ENCODE data around the gene OBSL1.

OBSL1 gene

DNA sequence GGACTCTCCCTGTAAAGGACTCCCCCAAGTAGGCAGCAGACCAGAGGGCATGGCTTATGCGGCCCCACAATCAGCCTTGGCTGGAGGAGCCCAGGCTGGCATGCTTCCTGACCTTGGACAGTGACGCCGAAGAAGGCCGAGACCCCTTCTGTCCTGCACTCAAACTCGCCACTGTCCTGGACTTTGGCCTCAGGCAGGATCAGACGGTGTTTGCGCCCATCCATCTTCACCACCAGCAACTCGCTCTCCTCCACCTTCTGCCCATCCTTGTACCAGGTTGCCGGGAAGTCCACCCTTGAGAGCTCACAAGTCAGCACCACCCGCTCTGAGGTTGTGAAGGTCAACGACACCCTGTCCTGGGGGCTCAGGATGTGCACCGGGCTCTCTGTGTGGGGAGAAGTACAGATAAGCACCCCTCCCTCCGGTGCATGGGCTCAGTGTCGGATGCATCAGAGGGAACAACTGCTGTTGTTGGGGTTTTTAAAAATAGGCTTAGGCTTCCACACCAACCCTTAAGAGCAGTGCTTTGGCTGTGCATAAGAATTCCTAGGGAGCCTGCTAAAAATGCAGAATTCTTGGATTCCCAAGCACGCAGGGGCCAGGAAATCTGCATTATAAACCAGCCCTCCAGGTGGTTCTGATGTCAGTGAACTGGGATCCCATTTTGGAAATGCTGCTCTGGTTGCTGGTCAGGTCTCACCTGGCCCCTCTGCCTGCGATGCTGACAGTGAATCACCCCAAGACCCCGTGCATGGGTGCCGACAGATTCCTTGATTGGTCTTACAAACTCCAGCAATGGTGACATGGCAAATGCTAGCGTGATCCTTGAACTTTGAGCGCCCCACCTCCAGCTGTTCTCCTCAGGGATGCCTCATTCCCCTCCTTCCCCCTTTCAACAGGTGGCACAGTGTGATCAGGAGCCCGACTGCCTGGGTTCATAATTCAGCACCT is 5.9 kb downstream of the OBSL1 start:
- no peak for DNase-seq

GRCh38 chr2:219563271-219563928 is 7.9 kb downstream of the OBSL1 start:
- no peak for DNase-seq

DNA sequence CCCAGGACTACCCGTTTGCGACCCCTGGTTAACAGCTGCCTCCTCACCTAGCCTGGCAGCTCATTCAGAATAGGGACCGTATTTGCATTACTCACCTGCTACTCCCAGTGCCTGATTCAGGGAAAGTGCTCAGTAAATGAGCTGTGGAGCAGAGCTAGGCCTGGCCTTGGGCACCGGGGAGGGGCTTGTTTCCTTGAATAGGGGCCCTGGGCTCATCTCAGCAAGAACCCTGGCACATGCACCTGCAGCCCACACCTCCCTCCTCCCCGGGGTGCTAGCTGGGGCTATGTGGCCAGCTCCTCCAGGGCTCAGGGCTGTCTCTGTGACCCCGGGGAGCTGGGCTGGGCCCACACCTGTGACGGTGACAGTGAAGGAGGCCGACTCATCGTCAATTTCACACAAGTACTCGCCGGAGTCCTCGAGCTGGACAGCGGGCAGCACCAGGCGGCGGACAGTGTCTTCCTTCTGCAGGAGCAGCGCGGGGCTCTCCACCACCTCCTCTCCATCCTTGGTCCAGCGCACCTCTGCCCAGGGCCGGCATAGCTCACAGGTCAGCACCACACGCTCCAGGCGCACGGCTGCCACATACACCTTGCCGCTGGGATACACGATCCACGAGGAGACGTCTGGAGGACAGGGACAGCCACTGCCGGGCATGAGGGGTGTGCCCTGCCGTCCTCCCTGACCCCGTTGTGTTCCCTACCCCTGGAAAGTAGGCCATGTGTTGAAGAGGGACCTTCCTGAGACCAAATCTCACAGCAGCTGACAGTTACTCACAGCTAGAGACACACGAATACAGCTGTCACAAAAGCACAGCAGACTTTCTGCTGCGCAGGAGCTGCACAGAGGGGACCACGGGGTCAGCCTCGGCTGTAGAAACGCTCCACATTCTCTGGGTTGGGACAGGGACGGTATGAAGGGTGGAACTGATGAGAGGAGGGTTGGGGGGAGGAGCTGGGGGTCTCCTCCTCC is 9.0 kb downstream of the OBSL1 start:
- no peak for DNase-seq

DNA sequence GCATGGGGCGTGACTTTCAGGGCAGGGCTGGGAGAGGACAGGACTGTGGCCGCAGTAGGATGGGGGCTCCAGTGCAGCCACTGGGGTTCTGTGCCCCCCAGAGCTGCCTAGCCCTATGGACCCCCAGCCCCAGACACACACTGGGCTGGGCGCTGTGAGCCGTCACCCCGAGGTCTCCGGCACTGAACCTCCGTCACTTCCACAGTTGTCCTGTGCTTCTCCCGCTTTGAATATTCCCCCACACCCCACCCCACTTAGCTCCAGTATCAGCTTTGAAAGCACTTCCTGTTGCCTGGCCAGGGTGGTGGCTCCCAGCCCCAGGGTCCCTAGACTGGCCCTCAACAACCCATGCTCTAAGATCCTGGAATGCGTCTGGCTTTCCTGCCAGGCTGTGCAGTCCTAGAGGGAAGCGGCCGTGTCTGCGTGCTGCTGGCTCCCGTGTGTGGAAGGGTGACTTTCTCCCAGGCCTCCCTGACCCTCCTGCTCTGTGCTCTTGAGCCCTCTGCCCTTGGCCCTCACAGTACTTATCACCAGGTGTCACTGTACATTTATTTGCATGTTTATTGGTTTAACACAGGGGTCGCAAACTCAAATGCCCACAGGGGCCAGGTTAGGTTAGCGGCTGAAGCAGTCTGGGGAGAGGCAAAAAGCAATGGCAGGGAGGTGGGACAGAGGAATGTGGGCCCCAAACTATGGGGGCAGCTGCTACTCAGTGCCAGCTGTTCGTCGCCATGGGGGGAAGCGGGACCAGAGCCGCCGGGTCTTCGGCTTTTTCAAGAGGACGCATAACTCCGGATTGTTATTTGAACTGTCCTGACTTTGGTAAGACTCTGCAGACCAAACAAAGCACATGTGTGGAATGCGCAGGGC is 9.9 kb downstream of the OBSL1 start:
- no peak for DNase-seq

- no peak for DNase-seq
These were observed 10.5 kb downstream of the OBSL1 start for GRCh38 chr2:219560893-219561178.

- peak; percentile 46 for DNase-seq
These were observed 11.1 kb downstream of the OBSL1 start for GRCh38 chr2:219560037-219560892.

GRCh38 chr2:219559156-219559915 is 12.0 kb downstream of the OBSL1 start:
- no peak for DNase-seq

DNA sequence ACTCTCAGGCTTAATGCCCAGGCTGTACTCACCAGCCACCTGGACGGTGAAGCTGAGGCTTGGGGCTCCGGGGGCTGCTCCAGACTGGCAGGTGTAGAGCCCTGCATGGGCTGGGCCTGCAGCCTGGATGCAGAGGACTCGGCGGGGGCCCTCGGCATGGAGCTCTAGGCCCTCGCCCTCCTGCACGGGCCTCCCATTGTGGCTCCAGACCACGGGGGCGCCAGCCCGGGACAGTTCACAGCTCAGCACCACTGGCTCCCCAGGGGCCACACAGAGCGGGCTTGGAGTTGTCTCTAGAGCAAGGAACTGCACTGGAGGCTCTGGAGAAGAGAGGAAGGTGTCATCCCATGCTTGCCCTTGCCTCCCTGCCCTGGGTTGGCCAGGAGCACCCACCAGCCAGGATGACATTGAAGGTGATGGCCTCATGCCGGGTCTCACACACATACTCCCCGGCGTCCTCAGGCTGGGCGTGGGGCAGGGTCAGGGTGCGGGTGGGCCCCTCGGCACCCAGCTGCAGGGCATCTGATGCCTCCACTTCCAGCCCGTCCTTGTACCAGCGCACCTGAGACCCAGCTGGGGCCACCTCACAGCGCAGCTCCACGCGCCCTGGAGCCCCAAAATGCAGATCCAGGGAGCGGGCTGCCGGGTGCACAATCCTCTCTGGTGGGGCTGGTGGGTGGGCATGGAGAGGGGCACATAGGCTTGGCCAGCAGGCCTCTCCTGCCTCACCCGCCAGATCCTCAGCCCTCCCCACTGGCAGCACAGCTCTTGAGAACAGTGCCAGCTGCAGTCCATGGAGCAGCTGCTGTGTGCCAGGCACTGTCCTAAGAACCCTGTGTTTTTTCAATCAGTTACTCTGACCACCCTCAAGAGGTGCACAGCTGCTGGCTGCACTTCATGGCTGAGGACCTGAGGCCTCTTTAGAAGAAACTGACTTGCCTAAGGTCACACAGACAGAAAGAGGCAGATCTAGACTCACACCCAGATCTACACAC is 13.3 kb downstream of the OBSL1 start:
- DNase-seq = no peak

- DNase-seq = no peak
These were observed 14.0 kb downstream of the OBSL1 start for GRCh38 chr2:219557320-219557719.

DNA sequence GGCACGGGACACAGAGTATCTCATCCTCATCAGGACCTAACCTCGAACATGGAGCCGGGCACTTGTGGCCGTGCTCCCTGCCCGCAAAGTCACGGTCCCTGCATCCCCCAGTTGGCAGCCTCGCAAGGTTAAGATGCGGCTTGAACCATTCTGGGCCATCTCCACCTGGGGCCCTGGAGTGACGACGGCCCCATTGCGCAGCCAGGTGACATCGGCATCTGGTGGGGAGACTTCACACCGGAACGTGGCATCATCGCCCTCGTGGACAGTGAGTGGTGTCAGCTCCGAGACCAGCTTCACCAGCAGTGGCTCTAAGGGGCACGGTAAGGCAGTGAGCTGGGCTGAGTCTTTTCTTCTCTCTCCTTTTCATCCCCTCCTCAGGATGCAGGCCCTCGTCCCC is 14.9 kb downstream of the OBSL1 start:
- no peak for DNase-seq

GRCh38 chr2:219555956-219556355 is 15.4 kb downstream of the OBSL1 start:
- DNase-seq = no peak

- DNase-seq = no peak
These were observed 17.0 kb downstream of the OBSL1 start for GRCh38 chr2:219554350-219554749.

DNA sequence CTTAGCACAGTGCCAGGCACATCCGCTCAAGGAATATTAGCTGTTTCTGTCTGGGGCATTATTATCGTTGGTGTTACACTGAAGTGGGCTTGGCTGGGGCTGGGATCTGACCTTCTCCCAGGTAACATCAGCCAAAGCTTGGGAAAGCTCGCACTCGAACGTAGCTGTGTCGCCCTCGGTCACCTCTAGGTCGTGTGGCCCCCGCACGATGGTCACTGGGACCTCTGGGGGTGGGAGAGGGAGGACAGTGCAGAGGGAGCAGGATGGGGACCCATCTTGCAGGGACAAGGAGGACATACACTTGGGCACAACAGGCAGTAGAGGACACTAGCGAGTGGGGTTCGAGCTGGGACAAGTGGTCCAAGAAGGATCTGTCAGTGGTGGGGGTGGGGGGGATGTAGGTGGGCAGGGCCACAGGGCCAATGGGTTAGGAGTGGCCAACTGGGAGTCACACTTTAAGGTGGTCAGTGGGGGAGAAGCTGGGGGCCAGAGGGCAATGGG is 17.8 kb downstream of the OBSL1 start:
- no peak for DNase-seq

DNA sequence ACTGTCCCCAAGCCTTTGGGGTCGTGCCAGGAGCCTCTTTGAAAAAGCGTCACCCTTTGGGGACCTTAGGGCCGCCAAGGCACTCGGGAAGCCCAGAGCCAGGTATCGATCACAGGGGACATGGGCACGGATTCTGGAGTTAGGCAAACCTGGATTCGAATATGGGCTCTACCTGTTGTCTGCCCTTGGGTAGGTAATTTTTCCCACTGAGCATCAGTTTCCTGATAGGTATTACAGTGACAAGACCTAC is 18.2 kb downstream of the OBSL1 start:
- no peak for DNase-seq

- peak; percentile 86 for DNase-seq
These were observed 18.8 kb downstream of the OBSL1 start for GRCh38 chr2:219552382-219553167.

DNA sequence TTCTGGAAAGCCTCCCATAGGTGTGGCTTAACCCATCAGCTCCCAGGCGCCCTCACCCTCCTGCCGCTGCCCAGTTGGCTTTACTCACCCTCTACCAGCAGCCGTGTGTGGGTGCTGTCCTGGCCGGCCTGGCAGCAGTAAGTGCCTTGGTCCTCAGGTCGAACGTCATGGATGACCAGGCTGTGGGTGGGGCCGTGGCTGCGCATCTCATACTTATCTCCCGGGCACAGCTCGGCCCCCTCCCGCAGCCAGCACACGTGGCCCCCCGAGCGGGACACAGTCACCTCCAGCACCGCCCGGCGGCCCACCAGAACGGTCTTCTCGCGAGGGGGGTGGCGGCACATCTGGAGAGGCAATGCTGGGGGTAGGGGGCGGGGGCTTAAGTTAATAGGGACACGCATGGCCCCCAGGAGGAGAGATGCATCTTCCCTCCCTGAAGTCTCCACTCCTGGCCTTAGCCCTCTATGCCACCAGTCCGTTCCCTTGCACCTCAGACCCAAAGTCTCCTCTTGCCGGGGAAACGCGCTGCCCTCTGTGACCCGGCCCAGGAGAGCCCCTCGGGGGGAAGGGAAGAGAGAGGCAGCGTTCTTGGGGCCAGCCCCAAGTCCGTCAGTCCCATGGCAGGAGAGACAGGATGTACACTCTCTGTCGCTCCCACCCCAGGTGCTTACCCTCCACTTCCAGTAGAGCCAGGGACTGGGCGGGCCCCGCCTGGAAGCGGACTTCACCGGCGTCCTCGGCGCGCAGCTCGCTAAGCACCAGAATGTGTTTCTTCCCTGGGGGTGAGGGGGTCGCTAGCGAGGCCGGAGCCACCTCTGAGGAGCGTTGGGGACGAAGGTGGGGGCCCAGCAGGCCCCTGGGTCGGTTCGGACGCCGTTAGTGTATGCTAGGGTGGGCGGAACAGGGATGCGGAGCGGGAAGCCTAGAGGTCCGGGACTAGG is 19.6 kb downstream of the OBSL1 start:
- no peak for DNase-seq

DNA sequence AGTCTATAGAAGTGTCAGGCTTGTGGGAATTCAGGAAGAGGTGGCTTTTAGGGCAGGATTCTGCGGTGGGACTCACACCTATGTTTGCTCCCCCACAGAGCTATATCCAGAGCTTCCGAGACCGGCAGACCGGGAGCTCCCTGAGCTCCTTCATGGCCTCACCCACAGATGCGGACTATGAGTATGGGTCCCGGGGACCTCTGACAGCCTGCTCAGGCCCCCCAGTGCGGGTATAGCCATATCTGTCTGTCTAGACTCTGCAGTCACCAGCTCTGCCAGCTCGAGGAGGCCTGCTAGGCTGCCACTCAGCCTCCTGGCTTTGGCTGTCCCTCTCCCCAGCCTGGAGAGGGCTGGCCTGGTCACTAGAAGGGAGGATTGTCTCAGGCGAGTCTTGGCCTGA is 21.7 kb downstream of the OBSL1 start:
- DNase-seq = no peak
